ENCODE results near the gene VPS37D. TPM values are rescaled to one million over a fixed set of nuclear protein-coding genes. Genes with fewer than 3 reads are reported as not detected.

VPS37D gene
- polyA plus RNA-seq, 1 donor (not counting 4 experiments of a cell fraction or from before 2014, with no cell fraction given) = 0.81 TPM

DNA sequence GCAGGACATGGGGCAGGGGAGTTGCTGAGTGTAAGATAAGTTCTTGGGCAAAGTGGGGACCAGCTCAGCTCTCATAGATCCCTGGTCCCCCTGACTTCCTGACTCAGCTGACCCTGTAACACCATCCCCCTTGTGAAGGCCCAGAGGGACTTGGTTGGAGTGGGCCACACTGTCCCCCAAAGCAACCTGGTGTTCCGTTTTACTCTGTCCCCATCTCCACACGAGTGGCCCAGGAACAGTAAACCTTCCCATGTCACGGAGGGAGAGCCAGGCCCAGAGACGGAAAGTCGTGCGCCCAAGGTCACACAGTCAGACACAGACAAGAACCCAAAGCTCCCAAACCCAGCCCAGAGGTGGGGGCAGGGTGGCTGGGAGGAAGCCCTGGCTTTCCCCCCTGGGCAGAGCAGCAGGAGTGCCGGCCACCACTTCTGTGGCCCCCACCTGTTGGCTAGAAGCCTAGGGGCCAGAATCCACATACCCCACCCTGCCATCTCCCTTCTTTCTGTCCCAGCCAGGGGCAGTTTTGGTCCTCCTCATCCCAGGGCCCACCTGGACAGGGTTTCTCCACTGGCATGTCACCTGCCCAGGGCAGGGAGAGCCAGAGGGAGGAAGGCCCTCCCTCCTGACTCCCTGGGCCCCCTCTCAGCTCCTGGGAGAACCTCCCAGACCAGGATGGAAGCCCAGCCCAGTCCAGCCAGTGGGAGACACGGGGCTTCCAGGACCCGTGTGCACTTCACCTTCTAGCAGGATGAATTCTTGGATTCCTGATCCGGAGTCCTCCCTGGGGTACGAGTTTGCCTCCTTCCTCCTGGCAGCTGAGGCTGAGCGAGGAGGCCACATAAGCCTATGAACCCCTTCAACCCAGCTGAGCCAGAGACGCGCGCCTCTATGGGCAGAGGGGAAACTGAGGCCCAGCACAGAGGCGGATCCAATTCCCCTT, 20.6 kb upstream of the VPS37D start:
- Histone ChIP-seq H3K9me1 (ENCODE audit: control insufficient read depth, extremely low read depth, insufficient read depth, low read length) (no peaks in the 10 kb centered on the region), H3K4me1 (ENCODE audit: control insufficient read depth, extremely low read depth, insufficient read depth, low read length) (peaks cover 5% of the 10 kb centered on the region), H3K9ac (ENCODE audit: control insufficient read depth, extremely low read depth, insufficient read depth, low read length) (no peak overlapping the region), H3K27me3 (ENCODE audit: control insufficient read depth, extremely low read depth, insufficient read depth, low read length) (peaks cover 41% of the 10 kb centered on the region), H3K27ac (ENCODE audit: control insufficient read depth, insufficient read depth, low read length) (no peak overlapping the region), H3K4me2 (ENCODE audit: control insufficient read depth, extremely low read depth, insufficient read depth, low read depth, low read length) (peak overlapping the region; percentile 27), H2AFZ (ENCODE audit: control insufficient read depth, low read length) (no peak overlapping the region), H3K4me3 (ENCODE audit: control insufficient read depth in 2 of 3, extremely low read depth in 1 of 3, insufficient read depth in 2 of 3, low read depth in 1 of 3, low read length in 3 of 3) (no peak overlapping the region), H3K79me2 (ENCODE audit: control insufficient read depth, insufficient read depth, low read length) (no peaks in the 10 kb centered on the region), H4K20me1 (ENCODE audit: control insufficient read depth, extremely low read depth, insufficient read depth, low read length) (no peaks in the 10 kb centered on the region), H3K9me3 (ENCODE audit: control insufficient read depth, low read depth, low read length) (no peaks in the 10 kb centered on the region), H3K36me3 (ENCODE audit: control insufficient read depth in 2 of 2, extremely low read depth in 1 of 2, insufficient read depth in 2 of 2, low read length in 2 of 2) (no peaks in the 10 kb centered on the region)
- dilution Hi-C loops (cut with MboI; ENCODE audit: extremely low pct_ligation_motif_present, low sequenced_read_pairs) = no loop called here
- FAIRE-seq = no peak
- TF ChIP-seq, protein P1, sequence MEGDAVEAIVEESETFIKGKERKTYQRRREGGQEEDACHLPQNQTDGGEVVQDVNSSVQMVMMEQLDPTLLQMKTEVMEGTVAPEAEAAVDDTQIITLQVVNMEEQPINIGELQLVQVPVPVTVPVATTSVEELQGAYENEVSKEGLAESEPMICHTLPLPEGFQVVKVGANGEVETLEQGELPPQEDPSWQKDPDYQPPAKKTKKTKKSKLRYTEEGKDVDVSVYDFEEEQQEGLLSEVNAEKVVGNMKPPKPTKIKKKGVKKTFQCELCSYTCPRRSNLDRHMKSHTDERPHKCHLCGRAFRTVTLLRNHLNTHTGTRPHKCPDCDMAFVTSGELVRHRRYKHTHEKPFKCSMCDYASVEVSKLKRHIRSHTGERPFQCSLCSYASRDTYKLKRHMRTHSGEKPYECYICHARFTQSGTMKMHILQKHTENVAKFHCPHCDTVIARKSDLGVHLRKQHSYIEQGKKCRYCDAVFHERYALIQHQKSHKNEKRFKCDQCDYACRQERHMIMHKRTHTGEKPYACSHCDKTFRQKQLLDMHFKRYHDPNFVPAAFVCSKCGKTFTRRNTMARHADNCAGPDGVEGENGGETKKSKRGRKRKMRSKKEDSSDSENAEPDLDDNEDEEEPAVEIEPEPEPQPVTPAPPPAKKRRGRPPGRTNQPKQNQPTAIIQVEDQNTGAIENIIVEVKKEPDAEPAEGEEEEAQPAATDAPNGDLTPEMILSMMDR (optimal IDR thresholded peaks at IDR 0.05 in 1 of 3, IDR thresholded peaks at IDR 0.05 in 1 of 3, conservative IDR thresholded peaks at IDR 0.05 in 1 of 3; ENCODE audit: extremely low read depth in 1 of 3, insufficient read depth in 2 of 3, low read length in 3 of 3) = no peak
- peak; percentile 0 for TF ChIP-seq EZH2 (IDR thresholded peaks at IDR 0.05; ENCODE audit: low read length)
- DNase-seq (ENCODE audit: low read depth, low spot score) = no peak

DNA sequence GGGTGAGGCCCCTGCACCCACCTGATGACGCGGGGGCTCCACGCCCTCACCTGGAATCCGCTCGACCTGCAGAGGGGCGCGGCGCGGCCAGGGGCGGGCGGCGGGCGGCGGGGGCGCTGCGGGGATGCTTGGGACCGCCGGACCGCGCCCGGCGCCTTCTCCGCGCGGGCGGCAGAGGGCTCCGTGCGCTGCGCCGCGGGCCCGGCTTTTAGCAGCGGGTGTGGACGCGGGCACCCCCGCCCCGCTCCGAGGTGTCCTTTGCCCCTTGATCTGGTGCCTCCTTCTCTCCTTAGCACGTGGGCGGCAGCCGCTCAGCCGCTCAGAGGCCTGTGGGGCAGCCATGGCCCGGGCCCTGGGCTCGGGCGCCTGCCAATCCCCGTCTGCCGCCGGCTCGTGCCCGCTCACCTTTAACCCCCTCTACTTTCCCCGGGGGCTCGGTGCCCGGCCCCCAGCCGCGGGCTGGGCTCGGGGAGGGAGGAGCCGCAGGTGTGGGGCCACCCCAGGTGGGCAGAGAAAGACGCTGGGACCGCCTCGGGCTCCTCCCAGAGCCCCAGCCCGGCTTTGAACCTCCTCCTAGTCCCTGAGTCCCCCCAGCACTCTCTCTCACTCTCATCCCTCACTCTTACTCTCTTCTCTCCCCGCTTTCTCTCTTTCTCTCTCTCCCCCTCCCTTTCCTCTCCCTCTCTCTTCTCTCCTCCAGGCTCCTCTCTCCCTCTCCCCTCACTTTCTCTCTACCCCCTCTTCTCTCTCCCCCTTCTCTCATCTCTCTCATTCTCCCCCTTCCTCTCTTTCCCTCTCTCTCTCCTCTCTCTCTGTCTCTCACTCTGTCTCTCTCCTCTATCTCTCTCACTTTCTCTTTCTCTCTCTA, 19.7 kb upstream of the VPS37D start:
- Histone ChIP-seq H3K79me2 (ENCODE audit: control insufficient read depth, insufficient read depth, low read length) (no peaks in the 10 kb centered on the region), H3K27ac (ENCODE audit: control insufficient read depth, insufficient read depth, low read length) (no peak overlapping the region), H2AFZ (ENCODE audit: control insufficient read depth, low read length) (peak overlapping the region; percentile 60), H3K9me1 (ENCODE audit: control insufficient read depth, extremely low read depth, insufficient read depth, low read length) (no peaks in the 10 kb centered on the region), H3K27me3 (ENCODE audit: control insufficient read depth, extremely low read depth, insufficient read depth, low read length) (peaks cover 41% of the 10 kb centered on the region), H3K9ac (ENCODE audit: control insufficient read depth, extremely low read depth, insufficient read depth, low read length) (peak overlapping the region; percentile 47), H3K4me2 (ENCODE audit: control insufficient read depth, extremely low read depth, insufficient read depth, low read depth, low read length) (peak overlapping the region; percentile 80), H3K4me3 (ENCODE audit: control insufficient read depth in 2 of 3, extremely low read depth in 1 of 3, insufficient read depth in 2 of 3, low read depth in 1 of 3, low read length in 3 of 3) (peak overlapping the region; percentile 26 to 62 (median 51)), H3K36me3 (ENCODE audit: control insufficient read depth in 2 of 2, extremely low read depth in 1 of 2, insufficient read depth in 2 of 2, low read length in 2 of 2) (no peaks in the 10 kb centered on the region), H3K4me1 (ENCODE audit: control insufficient read depth, extremely low read depth, insufficient read depth, low read length) (peaks cover 5% of the 10 kb centered on the region), H3K9me3 (ENCODE audit: control insufficient read depth, low read depth, low read length) (no peaks in the 10 kb centered on the region), H4K20me1 (ENCODE audit: control insufficient read depth, extremely low read depth, insufficient read depth, low read length) (no peaks in the 10 kb centered on the region)
- DNase-seq (ENCODE audit: low read depth, low spot score) (no peak), FAIRE-seq (no peak)
- TF ChIP-seq, protein P1 (optimal IDR thresholded peaks at IDR 0.05 in 1 of 3, IDR thresholded peaks at IDR 0.05 in 1 of 3, conservative IDR thresholded peaks at IDR 0.05 in 1 of 3; ENCODE audit: extremely low read depth in 1 of 3, insufficient read depth in 2 of 3, low read length in 3 of 3) = peak in 2 of 3 experiments; percentile 21 to 30
- peak; percentile 86 for TF ChIP-seq EZH2 (IDR thresholded peaks at IDR 0.05; ENCODE audit: low read length)
- dilution Hi-C loops (cut with MboI; ENCODE audit: extremely low pct_ligation_motif_present, low sequenced_read_pairs) = no loop called here
